OCI-LY1 (cell line): ENCODE data around the gene GALNT18.

Experiments
- CTCF ChIP-seq: fragments of 200-600 bp; sonication (generic), shearing (Covaris generic); IDR thresholded peaks from 2 replicates; pipeline ENCODE4 v1.5.1; 2017; ENCODE audit warnings: mild to moderate bottlenecking, antibody characterized with exemption, low read length, moderate library complexity, mixed read lengths
- EZH2 ChIP-seq: fragments of 200-600 bp; sonication (generic), shearing (Covaris generic); IDR thresholded peaks from 2 replicates; pipeline ENCODE4 v1.8.0; 2017; ENCODE audit warnings: borderline replicate concordance, mixed run types, mild to moderate bottlenecking, antibody characterized with exemption, low read length, moderate library complexity, mixed read lengths

GRCh38 chr11:11624926-11625325 is 3.1 kb upstream of the GALNT18 start:
- TF ChIP-seq CTCF (no peak), EZH2 (no peak)
